Measurements from ENCODE around the gene FAM131A.

DNA sequence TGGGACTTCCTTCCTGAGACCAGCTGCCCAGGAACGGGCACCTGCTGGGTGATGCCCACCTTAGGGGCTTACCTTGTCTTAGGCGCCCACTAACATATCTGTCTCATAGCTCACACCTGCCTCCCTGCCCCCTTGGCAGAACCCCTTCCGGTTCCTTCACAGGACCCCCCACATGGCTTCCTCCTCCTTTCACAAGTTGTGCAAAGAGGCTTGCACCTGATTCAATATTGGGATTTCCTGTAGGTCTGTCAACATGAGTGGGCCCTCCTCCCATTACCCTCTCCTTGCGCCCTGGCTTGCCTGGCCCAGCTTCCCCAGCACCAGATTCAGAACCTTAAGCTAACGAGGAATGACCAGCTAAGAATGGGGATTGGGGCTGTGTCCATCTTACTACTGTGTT is 40.0 kb downstream of the FAM131A start:
- TF ChIP-seq, protein P1, sequence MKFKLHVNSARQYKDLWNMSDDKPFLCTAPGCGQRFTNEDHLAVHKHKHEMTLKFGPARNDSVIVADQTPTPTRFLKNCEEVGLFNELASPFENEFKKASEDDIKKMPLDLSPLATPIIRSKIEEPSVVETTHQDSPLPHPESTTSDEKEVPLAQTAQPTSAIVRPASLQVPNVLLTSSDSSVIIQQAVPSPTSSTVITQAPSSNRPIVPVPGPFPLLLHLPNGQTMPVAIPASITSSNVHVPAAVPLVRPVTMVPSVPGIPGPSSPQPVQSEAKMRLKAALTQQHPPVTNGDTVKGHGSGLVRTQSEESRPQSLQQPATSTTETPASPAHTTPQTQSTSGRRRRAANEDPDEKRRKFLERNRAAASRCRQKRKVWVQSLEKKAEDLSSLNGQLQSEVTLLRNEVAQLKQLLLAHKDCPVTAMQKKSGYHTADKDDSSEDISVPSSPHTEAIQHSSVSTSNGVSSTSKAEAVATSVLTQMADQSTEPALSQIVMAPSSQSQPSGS (tag by site-specific recombination; IDR thresholded peaks at IDR 0.05; ENCODE audit: low read depth) = no peak
- no peak for TF ChIP-seq ZNF514 (tag by site-specific recombination; IDR thresholded peaks at IDR 0.05)
